GM12891 (cell line): ENCODE measurements around the gene NELL2.

Source experiments
- DNase-seq: peaks from one replicate; pipeline ENCODE4 v3.0.0; 2011; ENCODE audit warnings: low spot score; ENCODE audit not compliant: insufficient read length
- FAIRE-seq: peaks from 2 replicates; lab custom pipeline; 2011; peaks lifted over from hg19 to GRCh38; lab: Jason Lieb, UNC
- PAX5 ChIP-seq: IDR thresholded peaks from 2 replicates; pipeline ENCODE4 v1.6.1; 2011; ENCODE audit warnings: low read length, moderate library complexity, mild to moderate bottlenecking; ENCODE audit not compliant: insufficient read depth, severe bottlenecking
- POLR2A ChIP-seq: IDR thresholded peaks from 2 replicates; pipeline ENCODE4 v1.6.1; 2011; ENCODE audit warnings: low read depth, low read length, control low read depth
- POLR2AphosphoS5 ChIP-seq: IDR thresholded peaks from 2 replicates; pipeline ENCODE4 v1.6.1; 2011; ENCODE audit warnings: low read depth, low read length, control low read depth
- POU2F2 ChIP-seq: IDR thresholded peaks from 2 replicates; pipeline ENCODE4 v1.6.1; 2011; ENCODE audit warnings: low read depth, mild to moderate bottlenecking, control low read depth, low read length, moderate library complexity
- SPI1 ChIP-seq: IDR thresholded peaks from 2 replicates; pipeline ENCODE4 v1.6.1; 2011; ENCODE audit warnings: low read depth, low read length, control low read depth
- TAF1 ChIP-seq: IDR thresholded peaks from 2 replicates; pipeline ENCODE4 v1.6.1; 2011; ENCODE audit warnings: low read depth, low read length, control low read depth

NELL2 gene

DNA sequence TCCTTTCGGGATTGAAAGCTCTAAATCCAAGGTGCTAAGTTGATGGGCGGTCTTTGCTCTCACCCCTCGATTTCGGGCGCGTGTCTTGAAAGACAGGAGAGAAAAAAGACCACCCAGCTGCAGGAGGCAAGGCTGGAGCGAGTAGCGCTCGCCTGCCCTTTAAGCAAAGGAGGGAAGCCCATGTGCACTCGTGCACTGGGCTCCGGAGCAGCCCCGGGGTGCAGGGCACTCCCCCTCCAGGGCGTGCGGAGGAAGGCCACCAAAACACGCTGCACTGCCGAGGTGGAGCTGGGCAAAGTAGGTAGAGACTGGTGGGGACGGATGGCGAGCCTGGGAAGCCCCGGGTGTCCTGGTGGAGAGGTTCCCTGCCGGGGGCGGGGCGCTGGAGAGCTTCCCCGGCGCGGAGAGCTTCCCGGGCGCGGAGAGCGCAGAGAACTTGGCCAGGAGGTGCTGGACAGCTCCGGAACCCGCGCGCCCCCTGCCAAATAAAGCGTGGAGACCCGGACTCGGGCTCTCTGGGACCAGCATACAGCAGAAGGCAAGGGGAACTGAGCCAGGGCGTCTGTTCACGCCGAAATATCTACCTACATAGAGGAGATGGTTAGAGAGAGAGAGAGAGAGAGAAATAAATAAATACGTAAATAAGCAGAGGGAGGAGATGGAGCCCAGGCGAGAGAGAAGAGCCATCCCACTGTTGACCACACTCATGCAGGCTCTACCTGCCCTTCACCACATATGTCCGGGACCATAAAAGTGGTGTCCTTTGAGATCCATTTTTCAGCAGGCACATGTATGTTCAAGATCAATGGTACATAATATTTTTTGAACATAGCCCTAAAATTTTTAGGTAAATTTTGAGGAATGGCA is 662 bp upstream of the NELL2 start:
- TF ChIP-seq POLR2A (no peak), PAX5 (no peak), POU2F2 (no peak)
- FAIRE-seq (peak; percentile 33), DNase-seq (peak; percentile 16)

DNA sequence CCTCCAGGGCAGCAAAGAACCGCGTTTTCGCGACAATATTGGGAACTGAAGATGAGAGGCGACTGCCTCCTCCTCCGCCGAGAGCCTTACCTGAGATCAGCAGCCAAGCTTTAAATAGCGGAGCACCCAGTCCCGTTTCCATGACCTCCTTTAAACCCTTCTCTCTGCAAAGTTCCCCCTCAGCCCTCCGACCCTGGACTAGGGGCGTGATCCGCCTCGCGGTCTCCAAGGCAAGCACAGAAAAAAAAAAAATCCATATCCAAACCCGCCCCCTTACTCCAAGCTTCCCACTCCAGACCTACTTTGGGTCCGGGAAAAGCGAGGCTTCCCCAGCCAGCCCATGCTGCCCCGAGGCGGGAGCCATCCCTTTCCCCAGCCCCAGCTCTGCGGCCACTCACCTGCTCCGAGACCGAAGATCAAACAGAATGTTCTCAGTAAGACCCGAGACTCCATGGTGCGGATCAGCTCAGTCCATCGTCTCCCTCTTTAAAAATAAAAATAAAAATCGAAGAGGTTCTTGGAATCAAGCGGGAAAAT is 630 bp downstream of the NELL2 start:
- no peak for TF ChIP-seq TAF1
- no peak for TF ChIP-seq SPI1
- TF ChIP-seq POLR2AphosphoS5 = no peak
- no peak for TF ChIP-seq PAX5
- TF ChIP-seq POLR2A = no peak
- no peak for TF ChIP-seq POU2F2
- DNase-seq (no peak), FAIRE-seq (no peak)

- TF ChIP-seq POLR2A = no peak
- no peak for FAIRE-seq
- no peak for DNase-seq
These were observed 1.1 kb downstream of the NELL2 start for GRCh38 chr12:44874981-44875416.

GRCh38 chr12:44873898-44874297 is 2.2 kb downstream of the NELL2 start:
- DNase-seq (no peak), FAIRE-seq (no peak)
- TF ChIP-seq POLR2AphosphoS5 (no peak), PAX5 (no peak), POU2F2 (no peak), SPI1 (no peak), TAF1 (no peak), POLR2A (no peak)

GRCh38 chr12:44869503-44869902 is 6.6 kb downstream of the NELL2 start:
- TF ChIP-seq POU2F2 (no peak), POLR2A (no peak), POLR2AphosphoS5 (no peak), PAX5 (no peak)
- DNase-seq = no peak
- no peak for FAIRE-seq

DNA sequence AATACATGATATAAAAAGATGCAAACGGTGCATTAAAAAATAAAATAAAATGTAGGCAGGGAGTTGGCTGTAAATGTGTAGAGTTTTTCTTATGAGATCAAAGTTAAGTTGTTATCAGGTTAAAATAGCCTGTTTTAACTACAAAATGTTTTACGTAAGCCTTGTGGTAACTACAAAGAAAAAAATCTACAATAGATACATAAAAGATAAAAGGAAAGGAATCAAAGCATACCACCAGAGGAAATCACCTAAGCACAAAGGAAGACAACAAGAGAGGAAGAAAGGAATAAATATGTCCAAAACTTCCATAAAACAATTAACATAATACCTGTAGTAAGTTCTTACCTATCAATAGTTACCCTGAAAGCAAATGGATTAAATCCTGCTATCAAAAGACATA is 12.2 kb downstream of the NELL2 start:
- TF ChIP-seq PAX5 (no peak), TAF1 (no peak), POLR2AphosphoS5 (no peak), SPI1 (no peak), POU2F2 (no peak), POLR2A (no peak)
- FAIRE-seq (no peak), DNase-seq (no peak)

- DNase-seq = no peak
- no peak for FAIRE-seq
- no peak for TF ChIP-seq SPI1
- no peak for TF ChIP-seq TAF1
- TF ChIP-seq POLR2A = no peak
- TF ChIP-seq POU2F2 = no peak
- TF ChIP-seq POLR2AphosphoS5 = no peak
- TF ChIP-seq PAX5 = no peak
These were observed 16.0 kb downstream of the NELL2 start for GRCh38 chr12:44859998-44860689.

GRCh38 chr12:44858226-44858855 is 17.8 kb downstream of the NELL2 start:
- no peak for DNase-seq
- FAIRE-seq = no peak
- TF ChIP-seq SPI1 (no peak), POLR2AphosphoS5 (no peak), POU2F2 (no peak), PAX5 (no peak)

DNA sequence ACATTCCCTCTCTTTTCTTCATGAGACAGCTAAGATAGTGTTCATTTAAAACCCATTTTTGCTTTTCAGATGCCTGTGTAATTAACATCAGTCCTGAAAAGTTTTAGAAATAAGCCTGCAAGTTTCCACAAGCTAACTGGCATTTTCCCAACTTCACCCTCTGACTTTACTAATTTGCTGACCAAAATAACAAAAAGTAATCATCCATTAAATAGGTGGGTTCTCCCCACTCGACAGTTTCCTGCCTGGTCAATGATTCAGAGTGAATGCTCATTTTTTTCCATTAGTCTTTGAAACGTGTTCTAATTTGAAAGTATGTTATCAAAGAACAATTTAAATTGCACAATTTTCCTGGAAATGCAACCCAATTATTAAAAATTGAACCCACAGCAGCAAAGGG is 23.6 kb downstream of the NELL2 start:
- no peak for DNase-seq
- TF ChIP-seq PAX5 = no peak
- no peak for TF ChIP-seq POLR2A
- TF ChIP-seq TAF1 = no peak
- TF ChIP-seq POLR2AphosphoS5 = no peak
- TF ChIP-seq POU2F2 = no peak
- no peak for TF ChIP-seq SPI1
- FAIRE-seq = no peak

- FAIRE-seq = no peak
- TF ChIP-seq SPI1 (no peak), POU2F2 (no peak), TAF1 (no peak), POLR2AphosphoS5 (no peak), POLR2A (no peak), PAX5 (no peak)
- DNase-seq = no peak
These were observed 24.5 kb downstream of the NELL2 start for GRCh38 chr12:44851586-44851985.
